IPS DF 6.9 (cell line): ENCODE results near the gene ARHGAP24.
"Not testable (repeated sequence)": the region's sequence is repeated elsewhere in the genome, so short reads cannot be mapped to it uniquely, and the experiment has no call there.

Experiments used
- DNase-seq: peaks from one replicate; pipeline ENCODE4 v3.0.0-alpha.2; 2013; ENCODE audit warnings: low read depth, low spot score
- H3K27ac ChIP-seq: one replicate; pipeline ENCODE4 v1.5.1; 2013; ENCODE audit warnings: low read length, control low read depth
- H3K27me3 ChIP-seq: 2 replicates; pipeline ENCODE4 v1.6.1; 2013; ENCODE audit warnings: mild to moderate bottlenecking, low read length; ENCODE audit not compliant: control insufficient read depth, insufficient read depth
- H3K36me3 ChIP-seq: 2 replicates; pipeline ENCODE4 v1.6.1; 2013; ENCODE audit warnings: low read length; ENCODE audit not compliant: control insufficient read depth, insufficient read depth
- H3K4me1 ChIP-seq: 2 replicates; pipeline ENCODE4 v1.6.1; 2013; ENCODE audit warnings: low read length; ENCODE audit not compliant: control insufficient read depth, insufficient read depth
- H3K4me3 ChIP-seq: 2 replicates; pipeline ENCODE4 v1.5.1; 2013; ENCODE audit warnings: mild to moderate bottlenecking, low read length
- H3K9me3 ChIP-seq: 2 replicates; pipeline ENCODE4 v1.6.1; 2013; ENCODE audit warnings: low read length, inconsistent platforms; ENCODE audit not compliant: control insufficient read depth, insufficient read depth
- WGBS: extraction: QIAGEN DNeasy Blood & Tissue Kit; methylation state at CpG from one replicate; pipeline ENCODE4 v1.1.7; 2013; ENCODE audit warnings: mixed read lengths, missing lambda C conversion rate; ENCODE audit not compliant: insufficient read length, insufficient coverage; 5-methylcytosine and 5-hydroxymethylcytosine counted together

The ARHGAP24 gene

GRCh38 chr4:85499573-85499972, 24.6 kb downstream of the ARHGAP24 start:
- no peaks in the 10 kb centered on the region for H3K36me3 ChIP-seq
- DNase-seq, result no peak
- H3K4me3 ChIP-seq, result no peak overlapping the region
- H3K27ac ChIP-seq, result no peak overlapping the region
- no peaks in the 10 kb centered on the region for H3K4me1 ChIP-seq
- WGBS, result no CpG with 5 or more reads among the region's 3 CpGs
- no peaks in the 10 kb centered on the region for H3K9me3 ChIP-seq
- H3K27me3 ChIP-seq, result no peaks in the 10 kb centered on the region

GRCh38 chr4:85500110-85500867, 25.3 kb downstream of the ARHGAP24 start:
- Histone ChIP-seq H3K4me3 (no peak overlapping the region), H3K27me3 (no peaks in the 10 kb centered on the region), H3K36me3 (no peaks in the 10 kb centered on the region), H3K27ac (no peak overlapping the region), H3K9me3 (no peaks in the 10 kb centered on the region), H3K4me1 (no peaks in the 10 kb centered on the region)
- WGBS, result no CpG with 5 or more reads among the region's 3 CpGs
- no peak for DNase-seq

- not testable (repeated sequence) for H3K9me3 ChIP-seq, H3K27me3 ChIP-seq, H3K4me1 ChIP-seq, H3K27ac ChIP-seq, H3K4me3 ChIP-seq, DNase-seq, H3K36me3 ChIP-seq
Observed at GRCh38 chr4:85501145-85501544, 26.2 kb downstream of the ARHGAP24 start.

- Histone ChIP-seq H3K4me1 (no peaks in the 10 kb centered on the region), H3K9me3 (no peaks in the 10 kb centered on the region), H3K27ac (no peak overlapping the region), H3K4me3 (no peak overlapping the region), H3K36me3 (no peaks in the 10 kb centered on the region), H3K27me3 (no peaks in the 10 kb centered on the region)
- DNase-seq, result no peak
- no CpG with 5 or more reads among the region's 2 CpGs for WGBS
Observed at GRCh38 chr4:85508654-85509053, 33.7 kb downstream of the ARHGAP24 start.

- WGBS, result 100% methylated on average over 1 of the region's 5 CpGs
- Histone ChIP-seq H3K4me3 (no peak overlapping the region), H3K4me1 (no peaks in the 10 kb centered on the region), H3K9me3 (no peaks in the 10 kb centered on the region), H3K36me3 (no peaks in the 10 kb centered on the region), H3K27ac (no peak overlapping the region), H3K27me3 (no peaks in the 10 kb centered on the region)
- DNase-seq, result no peak
Observed at GRCh38 chr4:85509882-85510631, 35.1 kb downstream of the ARHGAP24 start.

- DNase-seq, result no peak
- Histone ChIP-seq H3K4me1 (no peaks in the 10 kb centered on the region), H3K27me3 (no peaks in the 10 kb centered on the region), H3K36me3 (no peaks in the 10 kb centered on the region), H3K4me3 (no peak overlapping the region), H3K9me3 (no peaks in the 10 kb centered on the region), H3K27ac (no peak overlapping the region)
- WGBS, result no CpG with 5 or more reads among the region's 3 CpGs
Observed at GRCh38 chr4:85510632-85510984, 35.7 kb downstream of the ARHGAP24 start.

GRCh38 chr4:85512446-85513205, 37.7 kb downstream of the ARHGAP24 start:
- no peak for DNase-seq
- WGBS, result no CpG with 5 or more reads among the region's 2 CpGs

GRCh38 chr4:85514117-85514516, 39.2 kb downstream of the ARHGAP24 start:
- Histone ChIP-seq H3K36me3 (no peaks in the 10 kb centered on the region), H3K4me1 (no peaks in the 10 kb centered on the region), H3K27ac (no peak overlapping the region), H3K27me3 (no peaks in the 10 kb centered on the region), H3K9me3 (no peaks in the 10 kb centered on the region), H3K4me3 (no peak overlapping the region)
- DNase-seq, result no peak
- WGBS, result no CpG with 5 or more reads among the region's 1 CpG

More at GRCh38 chr4:85512446-85513205, 37.7 kb downstream of the ARHGAP24 start:
- no peak overlapping the region for H3K27ac ChIP-seq
- H3K9me3 ChIP-seq, result no peaks in the 10 kb centered on the region
- no peaks in the 10 kb centered on the region for H3K27me3 ChIP-seq
- no peak overlapping the region for H3K4me3 ChIP-seq
- H3K36me3 ChIP-seq, result no peaks in the 10 kb centered on the region
- H3K4me1 ChIP-seq, result no peaks in the 10 kb centered on the region

- no peak for DNase-seq
- no peaks in the 10 kb centered on the region for H3K36me3 ChIP-seq
- no peaks in the 10 kb centered on the region for H3K9me3 ChIP-seq
- no peaks in the 10 kb centered on the region for H3K27me3 ChIP-seq
- no CpG with 5 or more reads among the region's 5 CpGs for WGBS
- no peak overlapping the region for H3K27ac ChIP-seq
- no peaks in the 10 kb centered on the region for H3K4me1 ChIP-seq
- H3K4me3 ChIP-seq, result no peak overlapping the region
Observed at GRCh38 chr4:85514783-85515182, 39.8 kb downstream of the ARHGAP24 start.

GRCh38 chr4:85515701-85516100, 40.8 kb downstream of the ARHGAP24 start:
- Histone ChIP-seq H3K4me1 (no peaks in the 10 kb centered on the region), H3K36me3 (no peaks in the 10 kb centered on the region), H3K4me3 (no peak overlapping the region), H3K9me3 (no peaks in the 10 kb centered on the region), H3K27ac (no peak overlapping the region), H3K27me3 (no peaks in the 10 kb centered on the region)
- WGBS, result no CpG with 5 or more reads among the region's 1 CpG
- no peak for DNase-seq
